Measurements from ENCODE around the gene AAMP.

DNA sequence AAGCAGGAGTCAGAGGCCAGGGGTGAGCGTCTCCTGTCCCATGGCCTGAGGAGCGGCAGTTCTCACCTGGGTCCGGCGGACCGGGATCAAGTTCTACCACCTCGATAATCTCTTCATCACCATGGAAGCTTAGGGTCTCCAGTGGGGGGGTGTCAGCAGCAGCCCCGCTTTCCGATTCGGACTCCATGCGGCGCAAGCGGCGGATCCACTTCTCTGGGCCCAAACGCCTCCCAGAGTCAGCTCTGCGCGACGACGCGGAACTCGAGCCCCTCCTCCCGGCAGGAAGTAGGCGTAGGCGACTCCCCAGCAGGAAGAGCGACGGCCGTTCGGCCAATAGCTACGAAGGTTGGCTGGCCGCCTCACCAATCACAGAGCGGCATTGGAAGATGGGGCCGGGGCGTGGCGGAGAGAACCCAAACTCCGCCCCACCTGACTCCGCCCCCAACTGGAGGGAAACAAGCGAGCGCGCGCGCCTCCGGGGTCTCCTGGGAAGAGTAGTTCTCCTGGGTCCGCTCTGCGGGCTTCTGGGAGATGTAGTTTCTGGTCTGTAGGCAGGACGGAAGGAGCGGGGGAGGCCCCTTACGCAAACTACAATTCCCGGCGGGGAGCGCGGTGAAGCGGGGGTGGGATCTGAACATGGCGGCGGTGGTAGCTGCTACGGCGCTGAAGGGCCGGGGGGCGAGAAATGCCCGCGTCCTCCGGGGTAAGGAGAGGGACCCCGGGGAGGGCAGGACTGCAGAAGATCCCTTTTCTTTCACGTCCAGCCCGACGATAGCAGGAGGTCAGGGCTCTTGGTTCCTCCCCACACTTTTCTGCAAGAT, at the start of gene AAMP, which contains the start of gene PNKD:
- TF ChIP-seq, protein P1, sequence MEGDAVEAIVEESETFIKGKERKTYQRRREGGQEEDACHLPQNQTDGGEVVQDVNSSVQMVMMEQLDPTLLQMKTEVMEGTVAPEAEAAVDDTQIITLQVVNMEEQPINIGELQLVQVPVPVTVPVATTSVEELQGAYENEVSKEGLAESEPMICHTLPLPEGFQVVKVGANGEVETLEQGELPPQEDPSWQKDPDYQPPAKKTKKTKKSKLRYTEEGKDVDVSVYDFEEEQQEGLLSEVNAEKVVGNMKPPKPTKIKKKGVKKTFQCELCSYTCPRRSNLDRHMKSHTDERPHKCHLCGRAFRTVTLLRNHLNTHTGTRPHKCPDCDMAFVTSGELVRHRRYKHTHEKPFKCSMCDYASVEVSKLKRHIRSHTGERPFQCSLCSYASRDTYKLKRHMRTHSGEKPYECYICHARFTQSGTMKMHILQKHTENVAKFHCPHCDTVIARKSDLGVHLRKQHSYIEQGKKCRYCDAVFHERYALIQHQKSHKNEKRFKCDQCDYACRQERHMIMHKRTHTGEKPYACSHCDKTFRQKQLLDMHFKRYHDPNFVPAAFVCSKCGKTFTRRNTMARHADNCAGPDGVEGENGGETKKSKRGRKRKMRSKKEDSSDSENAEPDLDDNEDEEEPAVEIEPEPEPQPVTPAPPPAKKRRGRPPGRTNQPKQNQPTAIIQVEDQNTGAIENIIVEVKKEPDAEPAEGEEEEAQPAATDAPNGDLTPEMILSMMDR (IDR thresholded peaks at IDR 0.05; ENCODE audit: low read length) = no peak
- no peak for TF ChIP-seq EZH2 (IDR thresholded peaks at IDR 0.05; ENCODE audit: borderline replicate concordance, low read length)
